CD14-positive monocyte (primary cell): ENCODE results near the gene ANO9. TPM values are rescaled to one million over a fixed set of nuclear protein-coding genes. Genes with fewer than 3 reads are reported as not detected.
"Not testable (repeated sequence)": the region's sequence is repeated elsewhere in the genome, so short reads cannot be mapped to it uniquely, and the experiment has no call there.

ENCODE experiments used
- DNase-seq, 3 donors: peaks; one replicate each; pipeline ENCODE4 v3.0.0-alpha.2; 2011 to 2022
- H2AFZ ChIP-seq: 2 replicates; pipeline ENCODE4 v1.6.0; 2012; ENCODE audit warnings: mild to moderate bottlenecking, low read depth, low read length, inconsistent platforms; ENCODE audit not compliant: insufficient read depth, poor library complexity, severe bottlenecking
- H3K27ac ChIP-seq, 2 donors: 1 replicate in 1 of 2; 2 replicates in 1 of 2; pipeline ENCODE4 v1.5.1; 2012 to 2013; ENCODE audit warnings: low read length in 2 of 2, control low read depth in 1 of 2, inconsistent platforms in 1 of 2, low read depth in 1 of 2, mild to moderate bottlenecking in 1 of 2
- H3K27me3 ChIP-seq, 2 donors: one replicate each; pipeline versions ENCODE4 v1.6.0 to v1.6.1; 2011 to 2013; ENCODE audit warnings: low read length in 2 of 2; ENCODE audit not compliant: control insufficient read depth in 2 of 2, insufficient read depth in 2 of 2
- H3K36me3 ChIP-seq, 2 donors: replicated peaks in 1 of 2; 1 replicate in 1 of 2; 2 replicates in 1 of 2; pipeline versions ENCODE4 v1.5.1 to v1.6.1; 2012 to 2013; ENCODE audit warnings: low read length in 2 of 2, control low read depth in 1 of 2, inconsistent platforms in 1 of 2, mild to moderate bottlenecking in 1 of 2; ENCODE audit not compliant: insufficient read depth in 2 of 2, control insufficient read depth in 1 of 2
- H3K4me1 ChIP-seq, 2 donors: 1 replicate in 1 of 2; 2 replicates in 1 of 2; pipeline versions ENCODE4 v1.5.1 to v1.6.1; 2012 to 2013; ENCODE audit warnings: low read length in 2 of 2, control low read depth in 1 of 2, inconsistent platforms in 1 of 2, mild to moderate bottlenecking in 1 of 2, moderate library complexity in 1 of 2; ENCODE audit not compliant: insufficient read depth in 2 of 2, control insufficient read depth in 1 of 2
- H3K4me2 ChIP-seq: replicated peaks from 2 replicates; pipeline ENCODE3; 2012; ENCODE audit warnings: low read length, moderate library complexity, mild to moderate bottlenecking; ENCODE audit not compliant: poor library complexity, severe bottlenecking; ENCODE audit errors: extremely low read depth
- H3K4me3 ChIP-seq, 3 experiments: fragments of 200-600 bp in 1 of 3; sonication (generic) in 1 of 3; replicated peaks in 1 of 3; 1 replicate in 2 of 3; 2 replicates in 1 of 3; pipeline ENCODE4 v1.5.1; 2011 to 2013; ENCODE audit warnings: low read length in 3 of 3, mild to moderate bottlenecking in 3 of 3, control low read depth in 2 of 3, low read depth in 2 of 3, inconsistent platforms in 1 of 3, moderate library complexity in 1 of 3
- H3K79me2 ChIP-seq: 2 replicates; pipeline ENCODE4 v1.6.0; 2012; ENCODE audit warnings: mild to moderate bottlenecking, control low read depth, inconsistent platforms, low read length, moderate library complexity; ENCODE audit not compliant: insufficient read depth
- H3K9ac ChIP-seq: 2 replicates; pipeline ENCODE4 v1.6.0; 2017; ENCODE audit warnings: low read length, mild to moderate bottlenecking; ENCODE audit not compliant: insufficient read depth, poor library complexity, severe bottlenecking
- H3K9me3 ChIP-seq, 2 donors: replicated peaks in 1 of 2; 1 replicate in 1 of 2; 2 replicates in 1 of 2; pipeline versions ENCODE4 v1.5.1 to v1.6.1; 2012 to 2013; ENCODE audit warnings: low read length in 2 of 2, control low read depth in 1 of 2; ENCODE audit not compliant: control insufficient read depth in 1 of 2, insufficient read depth in 1 of 2
- H4K20me1 ChIP-seq: 2 replicates; pipeline ENCODE4 v1.6.0; 2012; ENCODE audit warnings: mild to moderate bottlenecking, low read length, control low read depth, moderate library complexity; ENCODE audit not compliant: insufficient read depth
- H3K27ac Mint-ChIP-seq, 7 donors: one replicate each; pipeline ENCODE4 v1.8.0; 2020; ENCODE audit warnings: mild to moderate bottlenecking in 7 of 7, mixed read lengths in 7 of 7, moderate library complexity in 6 of 7, inconsistent platforms in 2 of 7
- H3K27me3 Mint-ChIP-seq, 3 donors: one replicate each; pipeline ENCODE4 v1.8.0; 2021 to 2022; ENCODE audit warnings: low read depth in 3 of 3, mild to moderate bottlenecking in 3 of 3, mixed read lengths in 3 of 3, moderate library complexity in 3 of 3, inconsistent platforms in 1 of 3
- H3K36me3 Mint-ChIP-seq, 2 donors: one replicate each; pipeline ENCODE4 v1.8.0; 2020; ENCODE audit warnings: mixed read lengths in 2 of 2, inconsistent platforms in 1 of 2, mild to moderate bottlenecking in 1 of 2
- H3K4me1 Mint-ChIP-seq: one replicate; pipeline ENCODE4 v1.8.0; 2020; ENCODE audit warnings: mild to moderate bottlenecking, mixed read lengths
- H3K4me3 Mint-ChIP-seq, 2 donors: one replicate each; pipeline ENCODE4 v1.8.0; 2020; ENCODE audit warnings: mild to moderate bottlenecking in 2 of 2, mixed read lengths in 2 of 2, moderate library complexity in 1 of 2
- H3K9me3 Mint-ChIP-seq, 7 donors: one replicate each; pipeline ENCODE4 v1.8.0; 2020 to 2022; ENCODE audit warnings: mixed read lengths in 7 of 7, mild to moderate bottlenecking in 6 of 7, moderate library complexity in 6 of 7, inconsistent platforms in 2 of 7
- WGBS: methylation state at CpG from one replicate; pipeline ENCODE4 v1.1.5; 2013; ENCODE audit warnings: missing lambda C conversion rate; ENCODE audit not compliant: insufficient coverage; 5-methylcytosine and 5-hydroxymethylcytosine counted together
- intact Hi-C, 2 donors: fragments of 100-400 bp; cut with micrococcal nuclease; formaldehyde crosslinking; loops; one replicate each; pipeline versions ENCODE4 v1.15.0 to v1.15.1; 2023
- polyA plus RNA-seq, 3 donors: library from polyadenylated mRNA; depleted of rRNA in 1 of 3; unstranded in 2 of 3; stranded (reverse) in 1 of 3; fragments of 300-500 nt in 2 of 3; fragments of >200 nt in 1 of 3; fragmentation: Illumina TruSeq in 2 of 3; gene quantifications; 1 replicate in 2 of 3; 2 replicates in 1 of 3; pipeline ENCODE4 v1.2.3, GENCODE V29; 2012 to 2021
- TF ChIP-seq, protein P1 (sequence below): fragments of 200-600 bp; IDR thresholded peaks from one replicate; pipeline ENCODE4 v1.8.0; 2022; ENCODE audit warnings: antibody characterized with exemption, mild to moderate bottlenecking

The ANO9 gene
- polyA plus RNA-seq, 3 donors, result 0.18 to 0.24 TPM; not detected in 1

DNA sequence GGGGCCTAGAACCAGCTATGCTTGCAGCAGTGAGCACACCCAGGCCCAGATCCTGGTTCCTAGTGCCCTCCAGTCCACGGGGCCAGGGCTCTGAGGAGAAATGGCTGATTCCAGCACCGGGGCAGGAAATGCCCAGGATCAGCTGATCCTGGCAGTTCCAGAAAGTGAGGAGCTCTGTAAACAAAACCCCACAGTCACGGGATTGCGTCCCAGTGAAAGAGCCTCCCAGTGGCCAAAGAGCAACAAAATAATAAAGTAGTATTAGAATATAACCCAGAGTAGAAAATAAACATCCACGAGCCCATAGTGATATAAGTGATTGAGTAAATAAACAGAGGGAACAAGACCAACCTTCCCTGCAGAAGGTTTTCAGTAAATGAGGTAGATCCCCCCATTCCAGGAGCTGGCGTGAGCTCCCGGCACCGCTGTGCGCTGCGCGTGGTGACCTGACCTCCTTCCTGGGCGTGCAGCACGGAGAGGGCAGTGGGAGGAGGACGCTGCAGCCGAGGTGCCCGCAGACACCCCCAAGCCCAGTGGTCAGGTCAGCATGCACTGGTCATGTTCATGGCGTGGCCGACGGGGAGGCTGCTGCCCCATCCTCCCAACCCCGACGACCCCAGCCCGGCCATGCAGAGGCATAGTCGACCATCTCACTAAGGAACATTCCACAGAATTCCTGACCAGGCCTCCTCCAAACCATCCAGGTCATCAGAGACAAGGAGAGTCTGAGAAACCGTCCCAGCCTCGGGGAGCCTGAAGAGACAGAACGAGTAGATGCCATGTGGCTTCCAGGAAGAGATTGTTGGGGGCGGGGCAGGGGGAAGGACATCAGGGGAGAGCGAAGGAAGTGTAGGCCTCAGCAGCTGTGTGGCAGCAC is 28.1 kb upstream of the ANO9 start:
- H3K4me3 Mint-ChIP-seq, result no peak overlapping the region
- Histone ChIP-seq H3K27ac (no peak overlapping the region), H3K4me3 (no peak overlapping the region), H3K36me3 (peaks cover 2% of the 10 kb centered on the region in 2 donors), H3K9me3 (no peaks in the 10 kb centered on the region), H4K20me1 (no peaks in the 10 kb centered on the region), H3K79me2 (no peaks in the 10 kb centered on the region), H3K27me3 (no peaks in the 10 kb centered on the region), H3K4me1 (peaks cover 10 to 14% of the 10 kb centered on the region in 2 donors), H2AFZ (no peak overlapping the region), H3K4me2 (no peak overlapping the region), H3K9ac (no peak overlapping the region)
- no peak for DNase-seq
- TF ChIP-seq, protein P1, sequence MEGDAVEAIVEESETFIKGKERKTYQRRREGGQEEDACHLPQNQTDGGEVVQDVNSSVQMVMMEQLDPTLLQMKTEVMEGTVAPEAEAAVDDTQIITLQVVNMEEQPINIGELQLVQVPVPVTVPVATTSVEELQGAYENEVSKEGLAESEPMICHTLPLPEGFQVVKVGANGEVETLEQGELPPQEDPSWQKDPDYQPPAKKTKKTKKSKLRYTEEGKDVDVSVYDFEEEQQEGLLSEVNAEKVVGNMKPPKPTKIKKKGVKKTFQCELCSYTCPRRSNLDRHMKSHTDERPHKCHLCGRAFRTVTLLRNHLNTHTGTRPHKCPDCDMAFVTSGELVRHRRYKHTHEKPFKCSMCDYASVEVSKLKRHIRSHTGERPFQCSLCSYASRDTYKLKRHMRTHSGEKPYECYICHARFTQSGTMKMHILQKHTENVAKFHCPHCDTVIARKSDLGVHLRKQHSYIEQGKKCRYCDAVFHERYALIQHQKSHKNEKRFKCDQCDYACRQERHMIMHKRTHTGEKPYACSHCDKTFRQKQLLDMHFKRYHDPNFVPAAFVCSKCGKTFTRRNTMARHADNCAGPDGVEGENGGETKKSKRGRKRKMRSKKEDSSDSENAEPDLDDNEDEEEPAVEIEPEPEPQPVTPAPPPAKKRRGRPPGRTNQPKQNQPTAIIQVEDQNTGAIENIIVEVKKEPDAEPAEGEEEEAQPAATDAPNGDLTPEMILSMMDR, result no peak
- peaks cover 0 to 8% (median 3%) of the 10 kb centered on the region in 7 donors for H3K9me3 Mint-ChIP-seq
- no peaks in the 10 kb centered on the region for H3K27me3 Mint-ChIP-seq
- intact Hi-C loops, result no loop called here
- peaks cover 6 to 17% of the 10 kb centered on the region in 2 donors for H3K36me3 Mint-ChIP-seq
- peaks cover 15% of the 10 kb centered on the region for H3K4me1 Mint-ChIP-seq
- H3K27ac Mint-ChIP-seq, result no peak overlapping the region
- WGBS, result 87% methylated on average over 18 of the region's 28 CpGs

DNA sequence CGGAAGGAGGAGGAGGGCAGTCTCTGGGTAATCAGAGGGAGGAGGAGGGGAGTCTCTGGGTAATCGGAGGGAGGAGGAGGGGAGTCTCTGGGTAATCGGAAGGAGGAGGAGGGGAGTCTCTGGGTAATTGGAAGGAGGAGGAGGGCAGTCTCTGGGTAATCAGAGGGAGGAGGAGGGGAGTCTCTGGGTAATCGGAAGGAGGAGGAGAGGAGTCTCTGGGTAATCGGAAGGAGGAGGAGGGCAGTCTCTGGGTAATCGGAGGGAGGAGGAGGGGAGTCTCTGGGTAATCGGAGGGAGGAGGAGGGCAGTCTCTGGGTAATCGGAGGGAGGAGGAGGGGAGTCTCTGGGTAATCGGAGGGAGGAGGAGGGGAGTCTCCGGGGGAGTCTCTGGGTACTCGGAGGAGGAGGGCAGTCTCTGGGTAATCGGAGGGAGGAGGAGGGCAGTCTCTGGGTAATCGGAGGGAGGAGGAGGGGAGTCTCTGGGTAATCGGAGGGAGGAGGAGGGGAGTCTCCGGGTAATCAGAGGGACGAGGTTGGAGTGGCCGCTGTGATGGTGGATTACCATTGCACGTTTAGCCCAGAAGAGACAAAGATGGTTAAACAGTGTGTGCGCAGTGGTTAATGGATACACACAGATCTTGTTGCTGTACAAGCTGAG is 27.3 kb upstream of the ANO9 start:
- H3K27me3 Mint-ChIP-seq, H3K27ac Mint-ChIP-seq, H3K36me3 ChIP-seq, intact Hi-C loops, H3K27ac ChIP-seq, H3K9me3 ChIP-seq, H3K9me3 Mint-ChIP-seq, H4K20me1 ChIP-seq, H3K4me3 Mint-ChIP-seq, DNase-seq, H3K9ac ChIP-seq, H3K4me3 ChIP-seq, H3K4me2 ChIP-seq, H3K27me3 ChIP-seq, H2AFZ ChIP-seq, H3K79me2 ChIP-seq: not testable (repeated sequence)
- Mint-ChIP-seq H3K4me1 (peaks cover 15% of the 10 kb centered on the region), H3K36me3 (peaks cover 9 to 17% of the 10 kb centered on the region in 2 donors)
- H3K4me1 ChIP-seq, result peaks cover 10 to 14% of the 10 kb centered on the region in 2 donors
- 97% methylated on average over 7 of the region's 19 CpGs for WGBS
